Choroid plexus epithelial cell (primary cell): ENCODE data around the gene AEBP1.

Experiments
- DNase-seq: peaks from one replicate; pipeline ENCODE4 v3.0.0-alpha.2; 2010; ENCODE audit warnings: low read depth
- H3K4me3 ChIP-seq: 2 replicates; pipeline ENCODE4 v1.5.1; 2011; ENCODE audit warnings: low read depth, mild to moderate bottlenecking, control low read depth, low read length, moderate library complexity
- CTCF ChIP-seq: conservative IDR thresholded peaks from 2 replicates; pipeline ENCODE4 v1.5.1; 2011; ENCODE audit warnings: low read depth, mild to moderate bottlenecking, control low read depth, inconsistent platforms, low read length, moderate library complexity

AEBP1 gene

GRCh38 chr7:44063894-44064651 lies 40.1 kb upstream of the AEBP1 start:
- TF ChIP-seq CTCF: no peak
- DNase-seq: no peak
- no peak overlapping the region for H3K4me3 ChIP-seq

- DNase-seq: no peak
- no peak overlapping the region for H3K4me3 ChIP-seq
- no peak for TF ChIP-seq CTCF
Observed at GRCh38 chr7:44064791-44065430, 39.2 kb upstream of the AEBP1 start.

- TF ChIP-seq CTCF: no peak
- H3K4me3 ChIP-seq: no peak within 1 kb of the TSS
- peak; percentile 46 for DNase-seq
Observed at GRCh38 chr7:44065431-44066110, 38.6 kb upstream of the AEBP1 start, which contains the start of gene PGAM2. Gene PGAM2 (minus strand): TSS chr7:44065567. CDS start chr7:44065529, 38 bp downstream.

- TF ChIP-seq CTCF: no peak
- no peak for DNase-seq
- H3K4me3 ChIP-seq: no peak overlapping the region
Observed at GRCh38 chr7:44066111-44066460, 38.1 kb upstream of the AEBP1 start.

- H3K4me3 ChIP-seq: no peak overlapping the region
- no peak for TF ChIP-seq CTCF
- no peak for DNase-seq
Observed at GRCh38 chr7:44066494-44067063, 37.6 kb upstream of the AEBP1 start.

GRCh38 chr7:44067064-44067951 lies 36.8 kb upstream of the AEBP1 start:
- no peak overlapping the region for H3K4me3 ChIP-seq
- no peak for TF ChIP-seq CTCF
- no peak for DNase-seq
